Panc1 (cell line): ENCODE measurements around the gene CRISPLD2. TPM values are rescaled to one million over a fixed set of nuclear protein-coding genes. Genes with fewer than 3 reads are reported as not detected.

Experiments
- ATAC-seq: fragments of 200-7000 bp; cut with Tn5 transposase; 2 replicates; pipeline ENCODE4 v1.9.1; 2020; ENCODE audit warnings: mild to moderate bottlenecking, moderate library complexity
- BruUV-seq: library from RNA; stranded (reverse); fragments of 400-500 nt; replicated peaks from 2 replicates; lab custom pipeline; 2021; lab: Mats Ljungman, UMichigan
- CTCF ChIA-PET: fragments of 300-600 bp; sonication (Branson Sonifier 250); formaldehyde crosslinking; loops from one replicate; lab custom pipeline; 2022; ENCODE audit warnings: antibody characterized with exemption; lab: Charles Lee
- POLR2A ChIA-PET: fragments of 300-600 bp; sonication (Branson Sonifier 250); formaldehyde crosslinking; loops from one replicate; lab custom pipeline; 2022; ENCODE audit warnings: antibody characterized with exemption; lab: Charles Lee
- DNase-seq: peaks from one replicate; pipeline ENCODE4 v3.0.0-alpha.2; 2010; ENCODE audit warnings: low read depth, low spot score
- H3K27ac ChIP-seq: 2 replicates; pipeline ENCODE4 v1.5.1; 2011; ENCODE audit warnings: mild to moderate bottlenecking, low read length, inconsistent platforms
- H3K27me3 ChIP-seq: fragments of 200-500 bp; sonication (Bioruptor generic); 2 replicates; pipeline ENCODE4 v1.6.0; 2014; ENCODE audit warnings: low read length, inconsistent platforms; ENCODE audit not compliant: control insufficient read depth, insufficient read depth
- H3K36me3 ChIP-seq: fragments of 200-500 bp; sonication (Bioruptor generic); 2 replicates; pipeline ENCODE4 v1.5.1; 2014; ENCODE audit warnings: inconsistent platforms, mild to moderate bottlenecking, low read length, moderate library complexity; ENCODE audit not compliant: control insufficient read depth, insufficient read depth
- H3K4me1 ChIP-seq: 2 replicates; pipeline ENCODE4 v1.5.1; 2011; ENCODE audit warnings: inconsistent platforms, mild to moderate bottlenecking, low read length, moderate library complexity; ENCODE audit not compliant: control insufficient read depth, insufficient read depth
- H3K4me3 ChIP-seq, 2 experiments: 2 replicates each; pipeline ENCODE4 v1.5.1; 2011 to 2012; ENCODE audit warnings: low read depth in 2 of 2, low read length in 2 of 2, mild to moderate bottlenecking in 2 of 2, inconsistent platforms in 1 of 2, moderate library complexity in 1 of 2
- H3K9me3 ChIP-seq: fragments of 200-500 bp; sonication (Bioruptor generic); 2 replicates; pipeline ENCODE4 v1.5.1; 2014; ENCODE audit warnings: low read depth, mild to moderate bottlenecking, inconsistent platforms, low read length, moderate library complexity; ENCODE audit not compliant: control insufficient read depth, insufficient read depth
- POLR2AphosphoS5 ChIP-seq: IDR thresholded peaks from 2 replicates; pipeline ENCODE4 v1.6.1; 2012; ENCODE audit warnings: mild to moderate bottlenecking, low read depth, low read length, moderate library complexity
- SIN3A ChIP-seq: IDR thresholded peaks from 2 replicates; pipeline ENCODE4 v1.6.1; 2012; ENCODE audit warnings: low read depth, mild to moderate bottlenecking, low read length, moderate library complexity, borderline replicate concordance; ENCODE audit not compliant: insufficient read depth
- TCF7L2 ChIP-seq: IDR thresholded peaks from 2 replicates; pipeline ENCODE4 v1.6.1; 2011; ENCODE audit warnings: mild to moderate bottlenecking, low read depth, low read length, inconsistent platforms
- in situ Hi-C: cut with HindIII; loops from 2 replicates; pipeline ENCODE4 v1.10.0; 2016; ENCODE audit warnings: low sequenced_read_pairs, low pct_unique_long_range_greater_than_20kb
- intact Hi-C: fragments of 100-400 bp; cut with micrococcal nuclease; formaldehyde crosslinking; loops from one replicate; pipeline ENCODE4 v1.10.0; 2022; ENCODE audit not compliant: unreplicated experiment
- total RNA-seq: library from RNA; stranded (reverse); gene quantifications from one replicate; pipeline ENCODE4 v1.2.1, GENCODE V29; 2021; ENCODE audit not compliant: unreplicated experiment
- TF ChIP-seq, protein P1 (sequence below), 2 experiments: IDR thresholded peaks; 2 replicates each; pipeline ENCODE4 v1.6.1; 2011 to 2012; ENCODE audit warnings: low read depth in 2 of 2, control low read depth in 1 of 2, low read length in 1 of 2, mild to moderate bottlenecking in 1 of 2, moderate library complexity in 1 of 2; ENCODE audit not compliant: insufficient read depth in 1 of 2
- TF ChIP-seq, protein P2 (sequence below): fragments of 450-650 bp; IDR thresholded peaks from 2 replicates; pipeline ENCODE4 v1.5.1; 2017; ENCODE audit warnings: mild to moderate bottlenecking

The CRISPLD2 gene
- total RNA-seq, 1 experiment from 2014 or later = 12.9 TPM

DNA sequence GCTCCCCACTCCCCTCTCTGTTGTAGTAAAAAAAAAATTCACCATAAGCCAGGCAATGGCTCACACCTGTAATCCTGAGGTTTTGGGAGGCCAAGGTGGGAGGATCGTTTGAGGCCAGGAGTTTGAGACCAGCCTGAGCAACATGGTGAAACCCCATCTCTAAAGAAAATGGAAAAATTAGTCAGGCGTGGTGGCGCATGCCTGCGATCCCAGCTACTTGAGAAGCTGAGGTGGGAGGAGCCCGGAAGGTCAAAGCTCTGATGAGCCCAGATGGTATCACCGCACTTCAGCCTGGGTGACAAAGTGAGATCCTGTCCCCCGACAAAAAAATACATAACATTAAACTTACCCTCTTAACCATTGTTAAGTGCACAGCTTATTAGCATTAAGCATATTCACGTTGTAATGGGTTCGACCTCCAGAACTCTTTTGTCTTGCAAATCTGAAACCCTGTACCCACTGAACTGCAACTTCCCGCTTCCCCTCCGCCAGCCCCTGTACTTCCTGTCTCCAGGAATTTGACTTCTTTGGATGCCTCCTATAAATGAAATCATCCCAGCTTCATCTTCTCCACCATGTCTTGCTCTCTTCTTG, 66.8 kb downstream of the CRISPLD2 start:
- H3K9me3 ChIP-seq = no peaks in the 10 kb centered on the region
- no peaks in the 10 kb centered on the region for H3K4me1 ChIP-seq
- no peak overlapping the region for H3K27ac ChIP-seq
- no peak overlapping the region for H3K4me3 ChIP-seq
- no peaks in the 10 kb centered on the region for H3K27me3 ChIP-seq
- no TSS peak for BruUV-seq
- ChIA-PET CTCF (no interaction called here), POLR2A (interaction anchor here (0.6 kb wide), 1 partner anchor 11 kb away, joined by 8 read pairs; no protein-coding TSS in a partner anchor)
- intact Hi-C loops (no loop called here), in situ Hi-C loops (no loop called here)
- no peak for DNase-seq
- ATAC-seq = no peak
- no peak for TF ChIP-seq SIN3A
- TF ChIP-seq, protein P1, sequence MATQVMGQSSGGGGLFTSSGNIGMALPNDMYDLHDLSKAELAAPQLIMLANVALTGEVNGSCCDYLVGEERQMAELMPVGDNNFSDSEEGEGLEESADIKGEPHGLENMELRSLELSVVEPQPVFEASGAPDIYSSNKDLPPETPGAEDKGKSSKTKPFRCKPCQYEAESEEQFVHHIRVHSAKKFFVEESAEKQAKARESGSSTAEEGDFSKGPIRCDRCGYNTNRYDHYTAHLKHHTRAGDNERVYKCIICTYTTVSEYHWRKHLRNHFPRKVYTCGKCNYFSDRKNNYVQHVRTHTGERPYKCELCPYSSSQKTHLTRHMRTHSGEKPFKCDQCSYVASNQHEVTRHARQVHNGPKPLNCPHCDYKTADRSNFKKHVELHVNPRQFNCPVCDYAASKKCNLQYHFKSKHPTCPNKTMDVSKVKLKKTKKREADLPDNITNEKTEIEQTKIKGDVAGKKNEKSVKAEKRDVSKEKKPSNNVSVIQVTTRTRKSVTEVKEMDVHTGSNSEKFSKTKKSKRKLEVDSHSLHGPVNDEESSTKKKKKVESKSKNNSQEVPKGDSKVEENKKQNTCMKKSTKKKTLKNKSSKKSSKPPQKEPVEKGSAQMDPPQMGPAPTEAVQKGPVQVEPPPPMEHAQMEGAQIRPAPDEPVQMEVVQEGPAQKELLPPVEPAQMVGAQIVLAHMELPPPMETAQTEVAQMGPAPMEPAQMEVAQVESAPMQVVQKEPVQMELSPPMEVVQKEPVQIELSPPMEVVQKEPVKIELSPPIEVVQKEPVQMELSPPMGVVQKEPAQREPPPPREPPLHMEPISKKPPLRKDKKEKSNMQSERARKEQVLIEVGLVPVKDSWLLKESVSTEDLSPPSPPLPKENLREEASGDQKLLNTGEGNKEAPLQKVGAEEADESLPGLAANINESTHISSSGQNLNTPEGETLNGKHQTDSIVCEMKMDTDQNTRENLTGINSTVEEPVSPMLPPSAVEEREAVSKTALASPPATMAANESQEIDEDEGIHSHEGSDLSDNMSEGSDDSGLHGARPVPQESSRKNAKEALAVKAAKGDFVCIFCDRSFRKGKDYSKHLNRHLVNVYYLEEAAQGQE (IDR thresholded peaks at IDR 0.05; ENCODE audit: insufficient read depth in 1 of 2, low read depth in 2 of 2, low read length in 1 of 2) = no peak
- no peak for TF ChIP-seq POLR2AphosphoS5
- no peak for TF ChIP-seq TCF7L2
- TF ChIP-seq, protein P2, sequence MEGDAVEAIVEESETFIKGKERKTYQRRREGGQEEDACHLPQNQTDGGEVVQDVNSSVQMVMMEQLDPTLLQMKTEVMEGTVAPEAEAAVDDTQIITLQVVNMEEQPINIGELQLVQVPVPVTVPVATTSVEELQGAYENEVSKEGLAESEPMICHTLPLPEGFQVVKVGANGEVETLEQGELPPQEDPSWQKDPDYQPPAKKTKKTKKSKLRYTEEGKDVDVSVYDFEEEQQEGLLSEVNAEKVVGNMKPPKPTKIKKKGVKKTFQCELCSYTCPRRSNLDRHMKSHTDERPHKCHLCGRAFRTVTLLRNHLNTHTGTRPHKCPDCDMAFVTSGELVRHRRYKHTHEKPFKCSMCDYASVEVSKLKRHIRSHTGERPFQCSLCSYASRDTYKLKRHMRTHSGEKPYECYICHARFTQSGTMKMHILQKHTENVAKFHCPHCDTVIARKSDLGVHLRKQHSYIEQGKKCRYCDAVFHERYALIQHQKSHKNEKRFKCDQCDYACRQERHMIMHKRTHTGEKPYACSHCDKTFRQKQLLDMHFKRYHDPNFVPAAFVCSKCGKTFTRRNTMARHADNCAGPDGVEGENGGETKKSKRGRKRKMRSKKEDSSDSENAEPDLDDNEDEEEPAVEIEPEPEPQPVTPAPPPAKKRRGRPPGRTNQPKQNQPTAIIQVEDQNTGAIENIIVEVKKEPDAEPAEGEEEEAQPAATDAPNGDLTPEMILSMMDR = no peak
- H3K36me3 ChIP-seq = no peaks in the 10 kb centered on the region

DNA sequence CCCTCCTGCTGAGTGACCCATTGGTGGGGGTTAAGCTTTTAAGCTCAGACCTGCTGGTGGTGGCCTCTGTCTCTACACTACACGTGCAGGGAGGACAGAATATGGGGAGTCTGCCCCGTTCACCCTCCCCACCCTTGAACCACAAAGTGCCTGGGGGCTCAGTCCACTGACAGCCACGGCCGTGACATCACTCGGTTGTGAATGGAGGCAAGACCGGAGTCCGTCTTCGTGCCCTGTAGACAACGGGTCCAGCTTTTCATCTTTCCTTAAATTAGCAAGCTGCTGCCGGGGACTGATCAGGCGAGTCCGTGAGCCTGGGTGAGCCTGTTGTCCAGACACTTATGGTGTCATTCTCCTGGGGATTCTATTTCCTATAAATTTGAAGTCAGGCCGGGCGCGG, 67.4 kb downstream of the CRISPLD2 start:
- BruUV-seq = no TSS peak
- TF ChIP-seq SIN3A (no peak), TCF7L2 (no peak), POLR2AphosphoS5 (no peak)
- TF ChIP-seq, protein P2 = no peak
- TF ChIP-seq, protein P1 (IDR thresholded peaks at IDR 0.05; ENCODE audit: insufficient read depth in 1 of 2, low read depth in 2 of 2, low read length in 1 of 2) = no peak
- Histone ChIP-seq H3K4me3 (no peak overlapping the region), H3K36me3 (no peaks in the 10 kb centered on the region), H3K27ac (no peak overlapping the region), H3K4me1 (no peaks in the 10 kb centered on the region), H3K27me3 (no peaks in the 10 kb centered on the region), H3K9me3 (no peaks in the 10 kb centered on the region)
- in situ Hi-C loops = no loop called here
- POLR2A ChIA-PET = interaction anchor here (0.6 kb wide), 1 partner anchor 12 kb away, joined by 8 read pairs; no protein-coding TSS in a partner anchor
- ATAC-seq (no peak), DNase-seq (no peak)
- CTCF ChIA-PET = no interaction called here
- intact Hi-C loops = no loop called here
